ENCODE data around the gene BSND.

The BSND gene

DNA sequence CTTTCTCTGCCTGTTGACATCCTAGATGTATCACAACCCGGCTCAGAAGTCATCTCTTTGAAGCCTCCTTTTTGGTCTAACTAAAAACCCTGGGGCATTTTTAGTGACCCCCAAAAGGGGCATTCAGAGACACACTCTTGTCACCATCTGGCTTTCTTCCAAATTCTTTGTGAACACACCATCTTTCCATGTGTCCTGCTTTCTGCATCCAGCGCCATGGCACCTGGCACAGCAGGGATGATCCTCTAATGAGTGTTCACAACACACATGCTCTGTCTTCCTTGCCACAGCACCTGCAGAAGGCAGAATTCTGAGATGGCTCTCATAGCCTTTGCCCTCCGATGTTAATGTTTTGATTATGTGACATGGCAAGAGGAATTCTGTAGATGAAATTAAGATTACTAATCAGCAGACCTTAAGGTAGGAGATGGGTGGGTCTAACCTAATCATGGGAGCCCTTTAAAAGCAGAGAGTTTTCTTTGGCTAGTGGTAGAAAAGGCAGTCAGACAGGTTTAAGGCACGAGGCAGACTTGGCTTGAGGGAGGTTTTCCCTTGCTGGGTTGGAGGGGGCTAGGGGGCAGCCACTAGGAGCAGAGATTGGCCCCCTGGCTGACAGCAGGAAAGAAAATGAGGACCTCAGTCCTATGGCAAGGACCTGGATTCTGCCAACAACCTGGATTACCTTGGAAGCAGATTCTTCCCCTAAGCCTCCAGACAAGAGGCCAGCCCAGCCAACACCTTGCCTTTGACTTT, 23.2 kb upstream of the BSND start:
- no peak overlapping the region for H3K4me3 ChIP-seq (ENCODE audit: low read length)
- no peak for DNase-seq (ENCODE audit: low read depth)
- TF ChIP-seq, protein P1, sequence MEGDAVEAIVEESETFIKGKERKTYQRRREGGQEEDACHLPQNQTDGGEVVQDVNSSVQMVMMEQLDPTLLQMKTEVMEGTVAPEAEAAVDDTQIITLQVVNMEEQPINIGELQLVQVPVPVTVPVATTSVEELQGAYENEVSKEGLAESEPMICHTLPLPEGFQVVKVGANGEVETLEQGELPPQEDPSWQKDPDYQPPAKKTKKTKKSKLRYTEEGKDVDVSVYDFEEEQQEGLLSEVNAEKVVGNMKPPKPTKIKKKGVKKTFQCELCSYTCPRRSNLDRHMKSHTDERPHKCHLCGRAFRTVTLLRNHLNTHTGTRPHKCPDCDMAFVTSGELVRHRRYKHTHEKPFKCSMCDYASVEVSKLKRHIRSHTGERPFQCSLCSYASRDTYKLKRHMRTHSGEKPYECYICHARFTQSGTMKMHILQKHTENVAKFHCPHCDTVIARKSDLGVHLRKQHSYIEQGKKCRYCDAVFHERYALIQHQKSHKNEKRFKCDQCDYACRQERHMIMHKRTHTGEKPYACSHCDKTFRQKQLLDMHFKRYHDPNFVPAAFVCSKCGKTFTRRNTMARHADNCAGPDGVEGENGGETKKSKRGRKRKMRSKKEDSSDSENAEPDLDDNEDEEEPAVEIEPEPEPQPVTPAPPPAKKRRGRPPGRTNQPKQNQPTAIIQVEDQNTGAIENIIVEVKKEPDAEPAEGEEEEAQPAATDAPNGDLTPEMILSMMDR (conservative IDR thresholded peaks at IDR 0.05; ENCODE audit: low read length): no peak

DNA sequence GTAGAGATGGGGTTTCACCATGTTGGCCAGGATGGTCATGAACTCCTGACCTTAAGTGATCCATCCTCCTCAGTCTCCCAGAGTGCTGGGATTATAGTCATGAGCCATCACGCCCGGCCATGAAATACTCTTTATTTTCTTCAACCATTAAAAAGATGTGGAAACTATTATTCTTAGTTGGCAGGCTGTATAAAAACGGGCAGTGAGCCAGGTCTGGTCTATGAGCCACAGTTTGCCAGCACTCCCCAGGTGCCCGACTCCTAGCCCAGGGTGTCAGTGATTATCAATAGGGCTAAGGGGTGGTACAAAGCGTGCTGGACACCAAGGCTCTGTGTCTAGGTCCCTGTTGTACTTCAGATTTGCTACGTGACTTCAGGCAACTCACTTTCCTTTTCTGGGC, 22.0 kb upstream of the BSND start:
- TF ChIP-seq, protein P1 (conservative IDR thresholded peaks at IDR 0.05; ENCODE audit: low read length): no peak
- H3K4me3 ChIP-seq (ENCODE audit: low read length): no peak overlapping the region
- DNase-seq (ENCODE audit: low read depth): no peak

DNA sequence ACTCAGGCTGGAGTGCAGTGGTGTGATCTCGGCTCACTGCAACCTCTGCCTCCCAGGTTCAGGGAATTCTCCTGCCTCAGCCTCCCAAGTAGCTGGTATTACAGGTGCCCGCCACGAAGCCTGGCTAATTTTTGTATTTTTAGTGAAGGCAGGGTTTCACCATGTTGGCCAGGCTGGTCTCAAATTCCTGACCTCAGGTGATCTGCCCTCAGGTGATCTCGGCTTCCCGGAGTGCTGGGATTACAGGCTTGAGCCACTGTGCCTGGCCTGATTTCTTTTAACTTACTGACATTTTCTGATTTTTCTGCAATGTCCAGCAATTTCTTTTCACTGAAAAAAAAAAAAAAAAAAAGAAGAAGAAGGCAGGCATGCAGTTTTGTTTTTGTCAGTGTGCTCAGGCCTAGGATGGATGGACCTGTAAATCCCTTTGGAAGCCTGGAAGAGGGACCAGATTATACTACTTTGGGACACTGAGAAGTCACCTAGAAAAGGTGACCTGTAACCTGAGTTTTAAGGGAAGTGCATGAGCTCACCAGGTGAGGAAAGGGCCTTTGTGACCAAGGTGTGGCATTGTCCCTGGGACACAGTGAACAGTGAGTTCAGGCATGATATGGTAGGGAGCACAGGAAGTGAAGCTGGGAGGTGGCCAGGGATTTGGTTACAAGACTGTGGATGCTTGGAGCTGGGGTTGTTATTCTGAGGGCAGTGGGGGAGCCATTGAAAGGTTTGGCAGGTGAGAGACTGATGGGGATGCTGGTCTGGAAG, 21.0 kb upstream of the BSND start:
- DNase-seq (ENCODE audit: low read depth): no peak
- H3K4me3 ChIP-seq (ENCODE audit: low read length): no peak overlapping the region
- TF ChIP-seq, protein P1 (conservative IDR thresholded peaks at IDR 0.05; ENCODE audit: low read length): no peak

GRCh38 chr1:54978528-54979326, 20.0 kb upstream of the BSND start:
- no peak for DNase-seq (ENCODE audit: low read depth)
- TF ChIP-seq, protein P1 (conservative IDR thresholded peaks at IDR 0.05; ENCODE audit: low read length): no peak
- H3K4me3 ChIP-seq (ENCODE audit: low read length): no peak overlapping the region

DNA sequence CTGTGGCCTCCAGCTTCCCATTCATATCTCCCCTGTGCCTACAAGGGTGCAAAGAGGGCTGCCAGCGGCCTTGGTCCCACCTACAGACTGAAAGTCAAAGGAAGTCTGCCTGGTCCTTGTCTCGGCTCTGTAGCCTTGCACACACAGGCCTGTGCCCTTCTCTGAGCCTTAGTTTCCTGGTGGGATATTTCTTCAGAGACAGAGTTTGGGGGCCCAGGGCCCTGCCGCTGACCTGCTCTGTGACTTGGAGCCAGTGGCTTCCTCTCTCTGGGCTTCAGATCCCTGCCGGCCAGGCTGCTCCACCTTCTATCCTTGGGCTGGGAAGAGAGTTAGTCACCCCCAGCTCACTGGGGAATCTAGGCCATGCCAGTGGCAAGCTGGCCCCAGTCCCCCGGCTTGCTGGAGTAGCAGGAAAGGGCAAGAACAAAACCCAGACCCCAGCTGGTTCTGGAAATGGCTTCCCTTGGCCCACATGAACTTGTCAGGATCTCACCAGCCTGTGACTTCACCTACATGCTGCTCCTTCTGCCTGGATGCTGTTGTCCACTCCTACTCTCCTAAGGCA, 19.3 kb upstream of the BSND start:
- no peak overlapping the region for H3K4me3 ChIP-seq (ENCODE audit: low read length)
- TF ChIP-seq, protein P1 (conservative IDR thresholded peaks at IDR 0.05; ENCODE audit: low read length): no peak
- no peak for DNase-seq (ENCODE audit: low read depth)

GRCh38 chr1:54980046-54980527, 18.6 kb upstream of the BSND start:
- no peak for DNase-seq (ENCODE audit: low read depth)
- TF ChIP-seq, protein P1 (conservative IDR thresholded peaks at IDR 0.05; ENCODE audit: low read length): no peak
- H3K4me3 ChIP-seq (ENCODE audit: low read length): peak overlapping the region; percentile 27

Data from AG10803 (cell line).